GM19324 (cell line): ENCODE data around the gene USP34.
"Not testable (repeated sequence)": the region's sequence is repeated elsewhere in the genome, so short reads cannot be mapped to it uniquely, and the experiment has no call there.

ENCODE experiments used
- ATAC-seq: cut with Tn5 transposase; IDR thresholded peaks from one replicate; pipeline ENCODE4 v1.9.1; 2021; ENCODE audit warnings: mild to moderate bottlenecking, moderate library complexity; ENCODE audit not compliant: unreplicated experiment, low FRiP score

Gene USP34

GRCh38 chr2:61210332-61210981, 260.4 kb downstream of the USP34 start:
- ATAC-seq: no peak

GRCh38 chr2:61205132-61205531, 265.8 kb downstream of the USP34 start:
- no peak for ATAC-seq

- no peak for ATAC-seq
Observed at GRCh38 chr2:61196671-61197070, 274.2 kb downstream of the USP34 start.

- not testable (repeated sequence) for ATAC-seq
Observed at GRCh38 chr2:61194646-61195045, 276.2 kb downstream of the USP34 start.

GRCh38 chr2:61193670-61194561, 277.0 kb downstream of the USP34 start:
- ATAC-seq: no peak

GRCh38 chr2:61187085-61187484, 283.8 kb downstream of the USP34 start:
- no peak for ATAC-seq

- ATAC-seq: no peak
Observed at GRCh38 chr2:61185231-61185728, 285.6 kb downstream of the USP34 start.

- no peak for ATAC-seq
Observed at GRCh38 chr2:61184263-61184662, 286.6 kb downstream of the USP34 start.

- ATAC-seq: no peak
Observed at GRCh38 chr2:61183795-61184194, 287.1 kb downstream of the USP34 start.

GRCh38 chr2:61182059-61182383, 288.9 kb downstream of the USP34 start:
- ATAC-seq: no peak

- no peak for ATAC-seq
Observed at GRCh38 chr2:61181382-61182058, 289.4 kb downstream of the USP34 start.

- ATAC-seq: no peak
Observed at GRCh38 chr2:61180686-61181085, 290.2 kb downstream of the USP34 start.

- no peak for ATAC-seq
Observed at GRCh38 chr2:61179701-61180639, 290.9 kb downstream of the USP34 start.

- ATAC-seq: no peak
Observed at GRCh38 chr2:61178603-61179545, 292.0 kb downstream of the USP34 start.

- ATAC-seq: peak; percentile 23
Observed at GRCh38 chr2:61177727-61178549, 292.9 kb downstream of the USP34 start.

- ATAC-seq: peak; percentile 87
Observed at GRCh38 chr2:61176755-61177726, 293.8 kb downstream of the USP34 start.

- ATAC-seq: no peak
Observed at GRCh38 chr2:61175036-61175435, 295.9 kb downstream of the USP34 start.
